NCI-H128 (cell line): ENCODE measurements around the gene TMC2.
"Not testable (repeated sequence)": the region's sequence is repeated elsewhere in the genome, so short reads cannot be mapped to it uniquely, and the experiment has no call there.

ENCODE experiments used
- DNase-seq: peaks from one replicate; lab custom pipeline; 2025; ENCODE audit not compliant: unreplicated experiment; lab: John Stamatoyannopoulos, UW

The TMC2 gene

GRCh38 chr20:2536560-2536986 lies at the start of gene TMC2:
Gene TMC2, plus strand, starts transcription at chr20:2536573. Its CDS starts 49 bp downstream, at chr20:2536622.
- DNase-seq, result no peak

GRCh38 chr20:2502808-2503384 lies 33.5 kb upstream of the TMC2 start:
- not testable (repeated sequence) for DNase-seq

GRCh38 chr20:2504803-2505202 lies 31.6 kb upstream of the TMC2 start:
- DNase-seq, result not testable (repeated sequence)

- not testable (repeated sequence) for DNase-seq
Observed at GRCh38 chr20:2506426-2506825, 29.9 kb upstream of the TMC2 start.

- no peak for DNase-seq
Observed at GRCh38 chr20:2507464-2507863, 28.9 kb upstream of the TMC2 start.

- no peak for DNase-seq
Observed at GRCh38 chr20:2507875-2508630, 28.3 kb upstream of the TMC2 start.

GRCh38 chr20:2508631-2509467 lies 27.5 kb upstream of the TMC2 start, which contains the start of gene ZNF343:
Gene ZNF343, minus strand, starts transcription at chr20:2508915. Its CDS starts 15,020 bp downstream, at chr20:2493895.
- DNase-seq, result peak; percentile 36

GRCh38 chr20:2509468-2509781 lies 26.9 kb upstream of the TMC2 start:
- no peak for DNase-seq

- DNase-seq, result no peak
Observed at GRCh38 chr20:2509794-2510193, 26.6 kb upstream of the TMC2 start.

- no peak for DNase-seq
Observed at GRCh38 chr20:2515203-2515602, 21.2 kb upstream of the TMC2 start.

GRCh38 chr20:2516399-2516798 lies 20.0 kb upstream of the TMC2 start:
- DNase-seq, result no peak

GRCh38 chr20:2518096-2518495 lies 18.3 kb upstream of the TMC2 start:
- no peak for DNase-seq

- no peak for DNase-seq
Observed at GRCh38 chr20:2518558-2518957, 17.8 kb upstream of the TMC2 start.

- DNase-seq, result no peak
Observed at GRCh38 chr20:2519115-2519809, 17.1 kb upstream of the TMC2 start.

- DNase-seq, result no peak
Observed at GRCh38 chr20:2520617-2521016, 15.8 kb upstream of the TMC2 start.

- no peak for DNase-seq
Observed at GRCh38 chr20:2521369-2522305, 14.7 kb upstream of the TMC2 start.

- not testable (repeated sequence) for DNase-seq
Observed at GRCh38 chr20:2522826-2523429, 13.4 kb upstream of the TMC2 start.

GRCh38 chr20:2523919-2524708 lies 12.3 kb upstream of the TMC2 start:
- peak; percentile 61 for DNase-seq
